Esophagus muscularis mucosa (tissue), 4 donors: Measurements from ENCODE around the gene NOSTRIN. TPM values are rescaled to one million over a fixed set of nuclear protein-coding genes. Genes with fewer than 3 reads are reported as not detected.
"Not testable (repeated sequence)": the region's sequence is repeated elsewhere in the genome, so short reads cannot be mapped to it uniquely, and the experiment has no call there.

Experiments
- DNase-seq: peaks from one replicate; pipeline ENCODE4 v3.0.0-alpha.2; 2017; ENCODE audit errors: extremely low spot score
- H3K27ac ChIP-seq, 4 donors: fragments of 200-600 bp; sonication (generic); replicated peaks in 1 of 4; 1 replicate in 3 of 4; 2 replicates in 1 of 4; pipeline ENCODE4 v1.5.1; 2016 to 2019; ENCODE audit warnings: mild to moderate bottlenecking in 1 of 4
- H3K27me3 ChIP-seq, 4 donors: fragments of 200-600 bp; sonication (generic); one replicate each; pipeline versions ENCODE4 v1.5.1 to v1.6.0; 2016 to 2019
- H3K36me3 ChIP-seq, 4 donors: fragments of 200-600 bp; sonication (generic); one replicate each; pipeline ENCODE4 v1.5.1; 2016 to 2019
- H3K4me1 ChIP-seq, 4 donors: fragments of 200-600 bp; sonication (generic); one replicate each; pipeline ENCODE4 v1.5.1; 2016 to 2019
- H3K4me3 ChIP-seq, 4 donors: fragments of 200-600 bp; sonication (generic); 1 replicate in 2 of 4; 2 replicates in 2 of 4; pipeline ENCODE4 v1.5.1; 2016 to 2019; ENCODE audit warnings: mild to moderate bottlenecking in 4 of 4, moderate library complexity in 1 of 4
- H3K9me3 ChIP-seq, 4 donors: fragments of 200-600 bp; sonication (generic); 1 replicate in 3 of 4; 2 replicates in 1 of 4; pipeline ENCODE4 v1.5.1; 2016 to 2019
- CTCF ChIP-seq, 3 experiments: fragments of 200-600 bp in 2 of 3; fragments of 450-650 bp in 1 of 3; sonication (generic) in 2 of 3; IDR thresholded peaks; one replicate each; pipeline ENCODE4 v1.5.1; 2017 to 2019; ENCODE audit warnings: antibody characterized with exemption in 3 of 3, mild to moderate bottlenecking in 2 of 3, moderate library complexity in 1 of 3
- EP300 ChIP-seq: sonication (generic); formaldehyde crosslinking; IDR thresholded peaks from one replicate; pipeline ENCODE4 v1.6.1; 2017; ENCODE audit warnings: antibody characterized with exemption
- POLR2A ChIP-seq: fragments of 450-650 bp; IDR thresholded peaks from one replicate; pipeline ENCODE4 v1.6.1; 2017; ENCODE audit warnings: antibody characterized with exemption, moderate library complexity, mild to moderate bottlenecking, low read depth
- POLR2AphosphoS5 ChIP-seq, 2 donors: sonication (generic); formaldehyde crosslinking; IDR thresholded peaks; one replicate each; pipeline ENCODE4 v1.6.1; 2017; ENCODE audit warnings: antibody characterized with exemption in 2 of 2
- WGBS: methylation state at CpG from one replicate; pipeline ENCODE4 v1.1.5; 2018; 5-methylcytosine and 5-hydroxymethylcytosine counted together
- intact Hi-C: fragments of 100-400 bp; cut with DNase I; formaldehyde crosslinking; loops from one replicate; pipeline ENCODE4 v1.15.1; 2023
- total RNA-seq, 4 donors: library from RNA; depleted of rRNA; stranded (reverse); fragments of >200 nt; gene quantifications; one replicate each; pipeline versions ENCODE4 v1.1.0 to v1.2.1, GENCODE V29; 2016

The NOSTRIN gene
- total RNA-seq, 4 donors from 2014 or later: 6.6 to 21.5 (median 16.2) TPM

DNA sequence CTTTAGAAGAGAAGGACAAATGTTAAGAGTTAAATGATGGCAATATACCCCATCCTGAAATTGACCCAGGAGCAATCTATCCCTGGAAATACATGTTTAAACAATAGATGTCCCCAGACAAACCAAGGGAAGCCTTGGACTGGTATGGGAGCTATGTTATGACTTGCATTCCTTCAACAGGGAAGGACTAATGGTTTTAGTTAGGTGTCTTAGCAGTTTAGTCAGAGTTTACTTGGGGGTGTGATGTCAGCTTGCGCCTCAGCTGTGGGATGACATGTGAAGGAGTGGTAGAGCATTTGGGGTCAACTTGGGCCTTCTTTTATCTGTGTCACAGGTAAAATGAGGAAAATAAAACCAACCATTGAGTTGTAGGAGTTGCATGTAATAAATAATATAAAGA is 51.0 kb downstream of the NOSTRIN start:
- TF ChIP-seq CTCF (IDR thresholded peaks at IDR 0.05): no peak
- H3K27ac ChIP-seq: no peak overlapping the region
- H3K4me1 ChIP-seq: peaks cover 0 to 16% (median 7%) of the 10 kb centered on the region in 4 donors
- intact Hi-C loops: loop anchor here (10.0 kb wide), 1 partner anchor 509 kb away; no protein-coding TSS in a partner anchor
- H3K9me3 ChIP-seq: no peaks in the 10 kb centered on the region
- H3K27me3 ChIP-seq: no peaks in the 10 kb centered on the region
- peak; percentile 2 for DNase-seq
- 100% methylated on average over 1 of the region's 1 CpG for WGBS
- H3K4me3 ChIP-seq: no peak overlapping the region
- peaks cover 0 to 55% (median 2%) of the 10 kb centered on the region in 4 donors for H3K36me3 ChIP-seq

GRCh38 chr2:168854651-168855050 is 52.2 kb downstream of the NOSTRIN start:
- Histone ChIP-seq H3K9me3 (no peaks in the 10 kb centered on the region), H3K27me3 (no peaks in the 10 kb centered on the region), H3K4me1 (peaks cover 0 to 16% (median 6%) of the 10 kb centered on the region in 4 donors), H3K4me3 (no peak overlapping the region), H3K36me3 (peaks cover 0 to 67% (median 2%) of the 10 kb centered on the region in 4 donors), H3K27ac (no peak overlapping the region)
- intact Hi-C loops: loop anchor here (10.0 kb wide), 1 partner anchor 510 kb away; no protein-coding TSS in a partner anchor
- WGBS: 95% methylated on average over 5 of the region's 5 CpGs
- peak; percentile 47 for DNase-seq
- TF ChIP-seq POLR2A: no peak
- no peak for TF ChIP-seq POLR2AphosphoS5 (IDR thresholded peaks at IDR 0.05)
- no peak for TF ChIP-seq CTCF (IDR thresholded peaks at IDR 0.05)
- no peak for TF ChIP-seq EP300

DNA sequence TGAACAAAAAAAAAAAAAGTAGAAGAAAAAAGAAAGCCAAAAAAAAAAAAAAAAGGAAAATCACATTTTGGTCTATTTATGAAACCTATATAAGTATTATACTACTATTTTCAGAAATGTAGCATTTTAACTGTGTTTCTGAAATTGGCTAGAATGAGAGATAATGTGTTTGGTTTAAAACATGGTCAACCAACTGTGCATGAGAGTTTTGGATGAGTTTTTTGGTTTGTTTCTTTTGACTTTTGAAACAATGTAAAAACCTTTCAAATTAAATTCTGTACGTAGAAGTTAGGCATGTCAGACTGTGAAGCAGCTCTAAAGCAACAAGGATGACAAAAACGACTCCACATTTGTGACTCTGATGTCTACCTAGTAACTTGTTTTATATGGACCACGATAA is 53.2 kb downstream of the NOSTRIN start:
- Histone ChIP-seq H3K9me3 (no peaks in the 10 kb centered on the region), H3K27me3 (no peaks in the 10 kb centered on the region), H3K27ac (no peak overlapping the region), H3K4me3 (no peak overlapping the region), H3K4me1 (peaks cover 0 to 13% (median 6%) of the 10 kb centered on the region in 4 donors), H3K36me3 (peaks cover 0 to 74% (median 2%) of the 10 kb centered on the region in 4 donors)
- TF ChIP-seq EP300: no peak
- no peak for TF ChIP-seq POLR2A
- no peak for TF ChIP-seq POLR2AphosphoS5 (IDR thresholded peaks at IDR 0.05)
- TF ChIP-seq CTCF (IDR thresholded peaks at IDR 0.05): no peak
- 94% methylated on average over 3 of the region's 3 CpGs for WGBS
- no peak for DNase-seq
- intact Hi-C loops: loop anchor here (10.0 kb wide), 1 partner anchor 511 kb away; no protein-coding TSS in a partner anchor

DNA sequence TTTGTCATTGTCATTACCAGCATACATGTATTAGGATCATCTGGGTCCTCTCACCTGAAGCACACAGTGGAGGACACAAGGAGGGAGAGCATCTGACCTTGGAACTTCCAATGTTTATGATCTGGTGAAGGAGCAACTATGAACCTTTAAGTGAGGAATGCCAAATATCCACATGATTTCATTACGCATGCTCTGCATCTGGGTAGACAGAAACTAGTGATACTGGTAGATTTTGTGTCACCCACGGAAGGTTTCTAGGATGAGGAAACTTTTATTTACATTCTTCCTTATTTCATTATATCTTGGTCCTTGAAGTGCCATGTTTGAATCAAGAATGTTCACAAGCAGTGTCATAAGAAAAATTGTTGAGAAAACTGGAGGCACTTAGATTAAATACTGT is 55.7 kb downstream of the NOSTRIN start:
- TF ChIP-seq POLR2AphosphoS5 (IDR thresholded peaks at IDR 0.05): no peak
- no peak for TF ChIP-seq POLR2A
- no peak for TF ChIP-seq EP300
- no peak for TF ChIP-seq CTCF (IDR thresholded peaks at IDR 0.05)
- Histone ChIP-seq H3K9me3 (no peaks in the 10 kb centered on the region), H3K27ac (no peak overlapping the region), H3K4me3 (no peak overlapping the region), H3K27me3 (no peaks in the 10 kb centered on the region), H3K36me3 (peaks cover 0 to 74% (median 4%) of the 10 kb centered on the region in 4 donors), H3K4me1 (peaks cover 0 to 13% (median 6%) of the 10 kb centered on the region in 4 donors)
- WGBS: 94% methylated on average over 2 of the region's 2 CpGs
- DNase-seq: no peak
- intact Hi-C loops: loop anchor here (10.0 kb wide), 1 partner anchor 513 kb away; no protein-coding TSS in a partner anchor

- 94% methylated on average over 1 of the region's 1 CpG for WGBS
- intact Hi-C loops: not testable (repeated sequence)
Measured at GRCh38 chr2:168867164-168867563, 64.7 kb downstream of the NOSTRIN start.

DNA sequence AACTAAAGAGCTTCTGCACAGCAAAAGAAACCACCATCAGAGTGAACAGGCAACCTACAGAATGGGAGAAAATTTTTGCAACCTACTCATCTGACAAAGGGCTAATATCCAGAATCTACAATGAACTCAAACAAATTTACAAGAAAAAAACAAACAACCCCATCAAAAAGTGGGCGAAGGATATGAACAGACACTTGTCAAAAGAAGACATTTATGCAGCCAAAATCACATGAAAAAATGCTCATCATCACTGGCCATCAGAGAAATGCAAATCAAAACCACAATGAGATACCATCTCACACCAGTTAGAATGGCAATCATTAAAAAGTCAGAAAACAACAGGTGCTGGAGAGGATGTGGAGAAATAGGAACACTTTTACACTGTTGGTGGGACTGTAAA is 67.9 kb downstream of the NOSTRIN start:
- H3K4me3 ChIP-seq, H3K27ac ChIP-seq, intact Hi-C loops, H3K9me3 ChIP-seq, H3K36me3 ChIP-seq, H3K4me1 ChIP-seq, H3K27me3 ChIP-seq, DNase-seq: not testable (repeated sequence)
- WGBS: 100% methylated on average over 1 of the region's 1 CpG

More at GRCh38 chr2:168867164-168867563, 64.7 kb downstream of the NOSTRIN start:
- not testable (repeated sequence) for H3K9me3 ChIP-seq, DNase-seq, H3K27ac ChIP-seq, H3K4me3 ChIP-seq, H3K4me1 ChIP-seq, H3K27me3 ChIP-seq
- H3K36me3 ChIP-seq: peaks cover 0 to 33% (median 8%) of the 10 kb centered on the region in 4 donors

DNA sequence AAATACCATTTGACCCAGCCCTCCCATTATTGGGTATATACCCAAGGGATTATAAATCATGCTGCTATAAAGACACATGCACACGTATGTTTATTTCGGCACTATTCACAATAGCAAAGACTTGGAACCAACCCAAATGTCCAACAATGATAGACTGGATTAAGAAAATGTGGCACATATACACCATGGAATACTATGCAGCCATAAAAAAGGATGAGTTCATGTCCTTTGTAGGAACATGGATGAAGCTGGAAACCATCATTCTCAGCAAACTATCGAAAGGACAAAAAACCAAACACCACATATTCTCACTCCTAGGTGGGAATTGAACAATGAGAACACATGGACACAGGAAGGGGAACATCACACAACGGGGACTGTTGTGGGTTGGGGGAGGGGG is 68.4 kb downstream of the NOSTRIN start:
- WGBS: 97% methylated on average over 4 of the region's 4 CpGs

More for the DNA sequence above, 68.4 kb downstream of the NOSTRIN start:
- H3K36me3 ChIP-seq, H3K4me3 ChIP-seq, H3K9me3 ChIP-seq, DNase-seq, intact Hi-C loops, H3K4me1 ChIP-seq, H3K27me3 ChIP-seq, H3K27ac ChIP-seq: not testable (repeated sequence)
